Brain pericyte (primary cell): ENCODE results near the gene GBGT1.

Source experiments
- DNase-seq: peaks from one replicate; pipeline ENCODE4 v3.0.0-alpha.2; 2012; ENCODE audit warnings: low read depth, low spot score

GBGT1 gene

GRCh38 chr9:133113949-133114885, 49.5 kb downstream of the GBGT1 start:
- no peak for DNase-seq

GRCh38 chr9:133113163-133113948, 50.4 kb downstream of the GBGT1 start:
- no peak for DNase-seq

- DNase-seq: no peak
Measured at GRCh38 chr9:133112663-133113026, 51.1 kb downstream of the GBGT1 start.

GRCh38 chr9:133111808-133112662, 51.7 kb downstream of the GBGT1 start:
- DNase-seq: no peak

GRCh38 chr9:133109931-133110650, 53.6 kb downstream of the GBGT1 start:
- DNase-seq: no peak

- no peak for DNase-seq
Measured at GRCh38 chr9:133108794-133109641, 54.7 kb downstream of the GBGT1 start.

- no peak for DNase-seq
Measured at GRCh38 chr9:133107961-133108793, 55.5 kb downstream of the GBGT1 start.

GRCh38 chr9:133107245-133107722, 56.4 kb downstream of the GBGT1 start:
- no peak for DNase-seq

- no peak for DNase-seq
Measured at GRCh38 chr9:133106511-133107244, 57.0 kb downstream of the GBGT1 start.

- no peak for DNase-seq
Measured at GRCh38 chr9:133105461-133105770, 58.3 kb downstream of the GBGT1 start.

- no peak for DNase-seq
Measured at GRCh38 chr9:133104718-133105460, 58.8 kb downstream of the GBGT1 start.

GRCh38 chr9:133103987-133104505, 59.7 kb downstream of the GBGT1 start:
- DNase-seq: no peak

- no peak for DNase-seq
Measured at GRCh38 chr9:133103183-133103986, 60.3 kb downstream of the GBGT1 start.
